Osteoblast (primary cell): ENCODE measurements around the gene ZYG11B. TPM values are rescaled to one million over a fixed set of nuclear protein-coding genes. Genes with fewer than 3 reads are reported as not detected.

Experiments used
- DNase-seq: peaks from one replicate; pipeline ENCODE4 v3.0.0; 2011; ENCODE audit warnings: low spot score, mixed read lengths; ENCODE audit not compliant: insufficient read length; ENCODE audit errors: missing footprints
- H2AFZ ChIP-seq: 2 replicates; pipeline ENCODE4 v1.6.0; 2011; ENCODE audit warnings: mild to moderate bottlenecking, low read length
- H3K27ac ChIP-seq: 2 replicates; pipeline ENCODE4 v1.5.1; 2011; ENCODE audit warnings: mild to moderate bottlenecking, low read depth, low read length, moderate library complexity
- H3K27me3 ChIP-seq: 2 replicates; pipeline ENCODE4 v1.6.0; 2012; ENCODE audit warnings: mild to moderate bottlenecking, control low read depth, inconsistent platforms, low read length, moderate library complexity; ENCODE audit not compliant: insufficient read depth
- H3K36me3 ChIP-seq: 2 replicates; pipeline ENCODE4 v1.5.1; 2011; ENCODE audit warnings: mild to moderate bottlenecking, low read length, control low read depth, moderate library complexity; ENCODE audit not compliant: insufficient read depth
- H3K4me1 ChIP-seq: 2 replicates; pipeline ENCODE4 v1.5.1; 2011; ENCODE audit warnings: mild to moderate bottlenecking, low read length, control low read depth, moderate library complexity; ENCODE audit not compliant: insufficient read depth
- H3K4me2 ChIP-seq: 2 replicates; pipeline ENCODE4 v1.6.0; 2011; ENCODE audit warnings: mild to moderate bottlenecking, low read length; ENCODE audit not compliant: insufficient read depth
- H3K4me3 ChIP-seq: fragments of 200-600 bp; sonication (generic); 3 replicates; pipeline ENCODE4 v1.5.1; 2012; ENCODE audit warnings: mild to moderate bottlenecking, low read length, inconsistent platforms; ENCODE audit not compliant: insufficient read depth
- H3K79me2 ChIP-seq: 2 replicates; pipeline ENCODE4 v1.6.0; 2012; ENCODE audit warnings: mild to moderate bottlenecking, low read length, control low read depth, inconsistent platforms; ENCODE audit not compliant: insufficient read depth
- H3K9me3 ChIP-seq: 2 replicates; pipeline ENCODE4 v1.5.1; 2011; ENCODE audit warnings: low read depth, low read length, control low read depth
- H4K20me1 ChIP-seq: 2 replicates; pipeline ENCODE4 v1.6.0; 2012; ENCODE audit warnings: mild to moderate bottlenecking, low read length, control low read depth; ENCODE audit not compliant: insufficient read depth
- total RNA-seq: library from RNA; depleted of rRNA; stranded (reverse); fragments of >200 nt; gene quantifications from 2 replicates; pipeline ENCODE4 v1.2.3, GENCODE V29; 2012
- TF ChIP-seq, protein P1 (sequence below): IDR thresholded peaks from 2 replicates; pipeline ENCODE4 v1.5.1; 2011; ENCODE audit warnings: mild to moderate bottlenecking, low read depth, low read length, moderate library complexity; ENCODE audit errors: extremely low read depth

ZYG11B gene
- total RNA-seq, 1 donor = 60.8 TPM

DNA sequence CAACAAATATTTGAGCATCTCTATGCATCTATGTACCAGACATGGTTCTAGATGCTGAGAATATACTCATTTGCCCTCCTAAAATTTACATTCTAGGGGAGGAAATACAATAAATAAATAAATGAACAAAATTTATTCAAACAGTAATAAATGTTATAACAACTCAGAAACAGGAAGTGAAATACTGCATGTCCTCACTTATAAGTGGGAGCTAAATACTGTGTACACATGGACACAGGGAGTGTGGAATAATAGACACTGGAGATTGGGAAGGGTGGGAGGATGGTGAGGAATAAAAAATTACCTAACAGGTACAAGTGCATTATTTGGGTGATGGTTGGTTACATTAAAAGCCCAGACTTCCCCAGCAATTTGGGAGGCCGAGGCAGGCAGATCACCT, 32.4 kb upstream of the ZYG11B start:
- no peak overlapping the region for H2AFZ ChIP-seq
- peaks cover 62% of the 10 kb centered on the region for H3K79me2 ChIP-seq

DNA sequence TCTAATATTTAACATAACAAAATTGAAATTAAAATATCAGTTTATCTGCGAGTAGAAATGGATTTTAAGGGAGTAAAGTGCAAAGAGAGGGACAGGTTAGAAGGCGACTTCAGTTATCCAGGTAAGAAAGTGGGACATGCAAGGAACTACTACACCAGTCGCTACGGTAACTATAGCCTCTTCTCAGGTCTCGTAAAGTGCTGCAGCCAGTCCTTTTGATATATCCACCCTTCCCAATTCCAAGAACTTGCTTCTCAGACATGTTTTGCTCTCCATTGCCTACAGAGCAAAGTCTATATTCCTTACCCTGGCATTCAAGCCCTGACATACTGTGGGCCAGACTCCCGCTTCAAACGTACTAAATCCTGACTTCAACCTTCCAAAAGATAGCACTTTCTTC, 30.6 kb upstream of the ZYG11B start:
- TF ChIP-seq, protein P1, sequence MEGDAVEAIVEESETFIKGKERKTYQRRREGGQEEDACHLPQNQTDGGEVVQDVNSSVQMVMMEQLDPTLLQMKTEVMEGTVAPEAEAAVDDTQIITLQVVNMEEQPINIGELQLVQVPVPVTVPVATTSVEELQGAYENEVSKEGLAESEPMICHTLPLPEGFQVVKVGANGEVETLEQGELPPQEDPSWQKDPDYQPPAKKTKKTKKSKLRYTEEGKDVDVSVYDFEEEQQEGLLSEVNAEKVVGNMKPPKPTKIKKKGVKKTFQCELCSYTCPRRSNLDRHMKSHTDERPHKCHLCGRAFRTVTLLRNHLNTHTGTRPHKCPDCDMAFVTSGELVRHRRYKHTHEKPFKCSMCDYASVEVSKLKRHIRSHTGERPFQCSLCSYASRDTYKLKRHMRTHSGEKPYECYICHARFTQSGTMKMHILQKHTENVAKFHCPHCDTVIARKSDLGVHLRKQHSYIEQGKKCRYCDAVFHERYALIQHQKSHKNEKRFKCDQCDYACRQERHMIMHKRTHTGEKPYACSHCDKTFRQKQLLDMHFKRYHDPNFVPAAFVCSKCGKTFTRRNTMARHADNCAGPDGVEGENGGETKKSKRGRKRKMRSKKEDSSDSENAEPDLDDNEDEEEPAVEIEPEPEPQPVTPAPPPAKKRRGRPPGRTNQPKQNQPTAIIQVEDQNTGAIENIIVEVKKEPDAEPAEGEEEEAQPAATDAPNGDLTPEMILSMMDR = no peak
- DNase-seq = no peak
- Histone ChIP-seq H3K4me3 (no peak overlapping the region), H3K4me1 (peaks cover 5% of the 10 kb centered on the region), H2AFZ (no peak overlapping the region), H3K4me2 (no peak overlapping the region), H3K9me3 (no peaks in the 10 kb centered on the region), H3K27ac (no peak overlapping the region), H3K36me3 (peaks cover 9% of the 10 kb centered on the region), H3K27me3 (no peaks in the 10 kb centered on the region), H3K79me2 (peaks cover 62% of the 10 kb centered on the region), H4K20me1 (no peaks in the 10 kb centered on the region)

More for the DNA sequence above, 32.4 kb upstream of the ZYG11B start:
- peaks cover 16% of the 10 kb centered on the region for H3K36me3 ChIP-seq
- no peaks in the 10 kb centered on the region for H4K20me1 ChIP-seq
- peaks cover 8% of the 10 kb centered on the region for H3K4me1 ChIP-seq
- no peak overlapping the region for H3K4me3 ChIP-seq
- H3K27ac ChIP-seq = no peak overlapping the region
- H3K27me3 ChIP-seq = no peaks in the 10 kb centered on the region
- H3K9me3 ChIP-seq = no peaks in the 10 kb centered on the region
- TF ChIP-seq, protein P1 = no peak
- no peak overlapping the region for H3K4me2 ChIP-seq
- DNase-seq = no peak

DNA sequence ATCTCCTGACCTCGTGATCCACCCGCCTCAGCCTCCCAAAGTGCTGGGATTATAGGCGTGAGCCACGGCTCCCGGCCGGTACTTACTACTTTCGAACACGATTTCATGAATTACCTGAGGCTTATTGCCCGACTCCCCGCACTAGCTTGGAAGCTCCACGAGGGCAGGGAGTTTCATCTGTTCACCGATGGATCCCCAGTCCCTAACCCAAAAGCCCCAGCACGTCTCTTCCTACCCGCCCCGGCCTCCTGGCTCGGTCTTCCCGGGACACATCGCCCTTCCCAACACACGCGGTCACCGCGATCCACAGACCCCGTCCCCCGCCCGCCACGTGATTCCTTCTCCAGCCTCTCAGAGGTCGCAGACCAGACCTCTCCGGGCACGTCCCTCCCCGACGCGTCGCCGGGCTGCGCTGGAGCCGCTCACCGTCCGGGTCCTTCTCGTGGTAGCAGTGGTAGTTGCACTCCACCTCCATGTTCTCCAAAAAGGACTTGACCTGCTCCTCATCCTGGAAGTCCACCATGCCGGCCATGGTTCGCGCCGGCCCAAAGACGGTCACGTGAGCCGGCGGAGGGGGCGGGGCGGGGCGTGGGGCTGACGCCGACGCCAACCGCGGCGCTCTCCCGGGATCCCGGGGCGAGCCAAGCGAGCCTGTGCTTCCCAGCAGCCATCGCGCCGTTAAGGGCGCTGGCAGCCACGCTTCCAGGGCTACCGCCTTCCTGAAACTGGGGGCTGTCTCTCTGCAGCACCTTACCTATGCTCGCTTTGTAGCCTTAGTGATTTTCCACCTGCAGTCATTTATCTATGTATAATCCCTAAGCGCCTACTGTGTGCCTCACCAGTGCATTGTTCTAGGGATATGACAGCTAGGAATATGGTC, 28.2 kb upstream of the ZYG11B start, which contains the start of gene COA7:
COA7 (minus strand) TSS at position 553 of the 880 bp plus-strand sequence; CDS start at position 532, 21 bp downstream.
- TF ChIP-seq, protein P1 = no peak
- peaks cover 5% of the 10 kb centered on the region for H3K4me1 ChIP-seq
- peak within 1 kb of the TSS; percentile 99 for H2AFZ ChIP-seq
- no peaks in the 10 kb centered on the region for H4K20me1 ChIP-seq
- peak within 1 kb of the TSS; percentile 82 for H3K27ac ChIP-seq
- no peaks in the 10 kb centered on the region for H3K36me3 ChIP-seq
- H3K9me3 ChIP-seq = no peaks in the 10 kb centered on the region
- H3K79me2 ChIP-seq = peaks cover 49% of the 10 kb centered on the region
- peak; percentile 96 for DNase-seq
- no peaks in the 10 kb centered on the region for H3K27me3 ChIP-seq
- peak within 1 kb of the TSS; percentile 95 for H3K4me2 ChIP-seq
- H3K4me3 ChIP-seq = peak within 1 kb of the TSS; percentile 93
